OCI-LY7 (cell line): ENCODE measurements around the gene PITPNB. TPM values are rescaled to one million over a fixed set of nuclear protein-coding genes. Genes with fewer than 3 reads are reported as not detected.

Experiments used
- BruUV-seq: library from RNA; stranded (reverse); fragments of 400-500 nt; replicated peaks from 2 replicates; lab custom pipeline; 2021; lab: Mats Ljungman, UMichigan
- CTCF ChIA-PET: fragments of 300-600 bp; sonication (Branson Sonifier 250); formaldehyde crosslinking; loops from one replicate; lab custom pipeline; 2022; ENCODE audit warnings: antibody characterized with exemption; ENCODE audit not compliant: unreplicated experiment; lab: Charles Lee
- POLR2A ChIA-PET: fragments of 300-600 bp; sonication (Branson Sonifier 250); formaldehyde crosslinking; loops from one replicate; lab custom pipeline; 2022; ENCODE audit warnings: antibody characterized with exemption; lab: Charles Lee
- DNase-seq: peaks from one replicate; pipeline ENCODE4 v3.0.0-alpha.2; 2015; ENCODE audit warnings: low spot score
- H2AFZ ChIP-seq: fragments of 200-600 bp; sonication (generic), shearing (Covaris generic); 2 replicates; pipeline ENCODE4 v1.6.1; 2014; ENCODE audit warnings: mild to moderate bottlenecking, antibody characterized with exemption, low read length, moderate library complexity
- H3K27ac ChIP-seq: fragments of 200-600 bp; sonication (generic); 2 replicates; pipeline ENCODE4 v1.5.1; 2014; ENCODE audit warnings: mixed run types, low read depth, mild to moderate bottlenecking, moderate library complexity, low read length, inconsistent platforms; ENCODE audit not compliant: poor library complexity, severe bottlenecking
- H3K36me3 ChIP-seq: fragments of 200-600 bp; sonication (generic); 2 replicates; pipeline ENCODE4 v1.6.1; 2014; ENCODE audit warnings: mild to moderate bottlenecking, antibody characterized with exemption, low read length, moderate library complexity, mixed read lengths; ENCODE audit not compliant: insufficient read depth
- H3K4me1 ChIP-seq: fragments of 200-600 bp; sonication (generic); 2 replicates; pipeline ENCODE4 v1.5.1; 2014; ENCODE audit warnings: mild to moderate bottlenecking, low read length; ENCODE audit not compliant: insufficient read depth, poor library complexity, severe bottlenecking
- H3K4me2 ChIP-seq: fragments of 200-600 bp; sonication (generic); 2 replicates; pipeline ENCODE4 v1.6.1; 2014; ENCODE audit warnings: mild to moderate bottlenecking, low read length
- H3K4me3 ChIP-seq: fragments of 200-600 bp; sonication (generic); 2 replicates; pipeline ENCODE4 v1.5.1; 2014; ENCODE audit warnings: mild to moderate bottlenecking, low read depth, low read length; ENCODE audit not compliant: poor library complexity, severe bottlenecking
- H3K79me2 ChIP-seq: fragments of 200-600 bp; sonication (generic); 2 replicates; pipeline ENCODE4 v1.6.1; 2016; ENCODE audit warnings: low read depth, mild to moderate bottlenecking, low read length, moderate library complexity, mixed read lengths; ENCODE audit not compliant: insufficient read depth
- H3K9me2 ChIP-seq: fragments of 200-600 bp; sonication (generic); 2 replicates; pipeline ENCODE4 v1.6.1; 2016; ENCODE audit warnings: mild to moderate bottlenecking, low read length, mixed read lengths; ENCODE audit not compliant: insufficient read depth
- H3K9me3 ChIP-seq: fragments of 200-600 bp; sonication (generic); 2 replicates; pipeline ENCODE4 v1.6.1; 2014; ENCODE audit warnings: mild to moderate bottlenecking, mixed run types, low read length, mixed read lengths
- H4K20me1 ChIP-seq: fragments of 200-600 bp; sonication (generic); 2 replicates; pipeline ENCODE4 v1.6.1; 2014; ENCODE audit warnings: mild to moderate bottlenecking, antibody characterized with exemption, low read length, moderate library complexity, mixed read lengths; ENCODE audit not compliant: insufficient read depth
- CTCF ChIP-seq: fragments of 200-600 bp; sonication (generic); conservative IDR thresholded peaks from 2 replicates; pipeline ENCODE4 v1.5.1; 2014; ENCODE audit warnings: mild to moderate bottlenecking, antibody characterized with exemption, low read length, moderate library complexity, mixed read lengths
- EZH2phosphoT487 ChIP-seq: fragments of 200-600 bp; sonication (generic); IDR thresholded peaks from 2 replicates; pipeline ENCODE4 v1.6.1; 2018; ENCODE audit warnings: low read depth, borderline replicate concordance, mild to moderate bottlenecking, mixed run types, antibody characterized with exemption, low read length, moderate library complexity, mixed read lengths
- intact Hi-C: fragments of 100-400 bp; cut with micrococcal nuclease; formaldehyde crosslinking; loops from one replicate; pipeline ENCODE4 v1.10.0; 2022; ENCODE audit not compliant: unreplicated experiment
- total RNA-seq, 2 experiments: library from RNA; depleted of rRNA in 1 of 2; stranded (reverse); fragments of >200 nt in 1 of 2; shearing (Covaris generic) in 1 of 2; gene quantifications; 2 replicates each; pipeline ENCODE4 v1.2.3, GENCODE V29; 2014 to 2022

The PITPNB gene
- total RNA-seq, 2 experiments from 2014 or later = 21.8 to 97.4 TPM

- Histone ChIP-seq H4K20me1 (no peaks in the 10 kb centered on the region), H3K4me2 (no peak overlapping the region), H3K27ac (no peak overlapping the region), H3K4me3 (no peak overlapping the region), H2AFZ (no peak overlapping the region), H3K9me2 (no peaks in the 10 kb centered on the region), H3K79me2 (no peaks in the 10 kb centered on the region), H3K36me3 (peaks cover 5% of the 10 kb centered on the region), H3K9me3 (no peaks in the 10 kb centered on the region), H3K4me1 (no peaks in the 10 kb centered on the region)
- TF ChIP-seq EZH2phosphoT487 = no peak
- TF ChIP-seq CTCF = no peak
- CTCF ChIA-PET = interaction anchor here (0.6 kb wide), 1 partner anchor 138 kb away, joined by 3 read pairs; no protein-coding TSS in a partner anchor
- DNase-seq = no peak
- BruUV-seq = no TSS peak
- intact Hi-C loops = no loop called here
- POLR2A ChIA-PET = no interaction called here
Observed at GRCh38 chr22:27844656-27845591, 74.1 kb downstream of the PITPNB start.

- Histone ChIP-seq H3K4me2 (no peak overlapping the region), H3K4me3 (no peak overlapping the region), H2AFZ (no peak overlapping the region), H3K36me3 (no peaks in the 10 kb centered on the region; the same call in 1 of the 2 replicates), H3K4me1 (no peaks in the 10 kb centered on the region), H3K79me2 (no peaks in the 10 kb centered on the region), H4K20me1 (no peaks in the 10 kb centered on the region), H3K9me2 (no peaks in the 10 kb centered on the region), H3K9me3 (no peaks in the 10 kb centered on the region), H3K27ac (no peak overlapping the region)
- no TSS peak for BruUV-seq
- ChIA-PET CTCF (no interaction called here), POLR2A (no interaction called here)
- TF ChIP-seq CTCF (no peak), EZH2phosphoT487 (no peak)
- no peak for DNase-seq
- intact Hi-C loops = no loop called here
Observed at GRCh38 chr22:27844256-27844655, 74.8 kb downstream of the PITPNB start.

- POLR2A ChIA-PET = no interaction called here
- no peak for TF ChIP-seq CTCF
- TF ChIP-seq EZH2phosphoT487 = no peak
- H3K4me2 ChIP-seq = no peak overlapping the region
- H4K20me1 ChIP-seq = no peaks in the 10 kb centered on the region
- no peaks in the 10 kb centered on the region; the same call in 1 of the 2 replicates for H3K36me3 ChIP-seq
- no peak overlapping the region for H2AFZ ChIP-seq
- H3K4me3 ChIP-seq = no peak overlapping the region
- no peaks in the 10 kb centered on the region for H3K9me3 ChIP-seq
- H3K4me1 ChIP-seq = no peaks in the 10 kb centered on the region
- intact Hi-C loops = no loop called here
- H3K79me2 ChIP-seq = no peaks in the 10 kb centered on the region
- no peaks in the 10 kb centered on the region for H3K9me2 ChIP-seq
- CTCF ChIA-PET = no interaction called here
- no peak overlapping the region for H3K27ac ChIP-seq
- BruUV-seq = no TSS peak
- no peak for DNase-seq
Observed at GRCh38 chr22:27843441-27843840, 75.6 kb downstream of the PITPNB start.
